Nephron progenitor cell (in vitro differentiated cells): ENCODE data around the gene KCTD19.

Experiments
- DNase-seq: peaks from one replicate; pipeline ENCODE4 v3.0.0; 2021
- H3K27ac Mint-ChIP-seq: 2 replicates; pipeline ENCODE4 v1.8.0; 2021; ENCODE audit warnings: mild to moderate bottlenecking, moderate library complexity, mixed read lengths
- H3K27me3 Mint-ChIP-seq: 2 replicates; pipeline ENCODE4 v1.8.0; 2021; ENCODE audit warnings: mild to moderate bottlenecking, low read depth, mixed read lengths; ENCODE audit not compliant: poor library complexity
- H3K36me3 Mint-ChIP-seq: 2 replicates; pipeline ENCODE4 v1.8.0; 2021; ENCODE audit warnings: low read depth, mixed read lengths
- H3K4me1 Mint-ChIP-seq: 2 replicates; pipeline ENCODE4 v1.8.0; 2021; ENCODE audit warnings: mixed read lengths
- H3K4me3 Mint-ChIP-seq: 2 replicates; pipeline ENCODE4 v1.8.0; 2021; ENCODE audit warnings: mild to moderate bottlenecking, moderate library complexity, mixed read lengths
- H3K9me3 Mint-ChIP-seq: 2 replicates; pipeline ENCODE4 v1.8.0; 2021; ENCODE audit warnings: mild to moderate bottlenecking, moderate library complexity, mixed read lengths
- TF ChIP-seq, protein P1 (sequence below): fragments of 200-600 bp; sonication (generic); IDR thresholded peaks from 2 replicates; pipeline ENCODE4 v1.5.0; 2021; ENCODE audit warnings: antibody characterized with exemption

KCTD19 gene

DNA sequence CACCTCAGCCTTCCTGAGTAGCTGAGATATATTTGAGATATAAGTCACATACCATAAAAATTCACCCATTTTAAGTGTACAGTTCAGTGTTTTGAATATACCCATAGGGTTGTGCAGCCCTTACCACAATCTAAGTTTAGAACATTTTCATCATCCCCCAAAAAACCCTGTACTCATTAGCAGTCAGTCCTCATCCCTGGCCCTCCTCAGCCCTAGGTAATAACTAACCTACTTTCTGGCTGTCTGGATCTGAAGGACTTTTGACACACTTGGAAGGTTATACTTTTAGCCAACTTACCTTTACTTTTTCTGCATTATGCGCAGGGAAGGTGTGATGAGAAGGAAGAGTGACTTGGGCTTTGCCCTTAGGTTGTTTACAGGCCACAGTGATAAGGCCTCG, 51.2 kb downstream of the KCTD19 start:
- Mint-ChIP-seq H3K4me1 (no peaks in the 10 kb centered on the region), H3K27me3 (peaks cover 12% of the 10 kb centered on the region), H3K36me3 (no peaks in the 10 kb centered on the region), H3K4me3 (no peak overlapping the region), H3K27ac (no peak overlapping the region), H3K9me3 (no peaks in the 10 kb centered on the region)
- TF ChIP-seq, protein P1, sequence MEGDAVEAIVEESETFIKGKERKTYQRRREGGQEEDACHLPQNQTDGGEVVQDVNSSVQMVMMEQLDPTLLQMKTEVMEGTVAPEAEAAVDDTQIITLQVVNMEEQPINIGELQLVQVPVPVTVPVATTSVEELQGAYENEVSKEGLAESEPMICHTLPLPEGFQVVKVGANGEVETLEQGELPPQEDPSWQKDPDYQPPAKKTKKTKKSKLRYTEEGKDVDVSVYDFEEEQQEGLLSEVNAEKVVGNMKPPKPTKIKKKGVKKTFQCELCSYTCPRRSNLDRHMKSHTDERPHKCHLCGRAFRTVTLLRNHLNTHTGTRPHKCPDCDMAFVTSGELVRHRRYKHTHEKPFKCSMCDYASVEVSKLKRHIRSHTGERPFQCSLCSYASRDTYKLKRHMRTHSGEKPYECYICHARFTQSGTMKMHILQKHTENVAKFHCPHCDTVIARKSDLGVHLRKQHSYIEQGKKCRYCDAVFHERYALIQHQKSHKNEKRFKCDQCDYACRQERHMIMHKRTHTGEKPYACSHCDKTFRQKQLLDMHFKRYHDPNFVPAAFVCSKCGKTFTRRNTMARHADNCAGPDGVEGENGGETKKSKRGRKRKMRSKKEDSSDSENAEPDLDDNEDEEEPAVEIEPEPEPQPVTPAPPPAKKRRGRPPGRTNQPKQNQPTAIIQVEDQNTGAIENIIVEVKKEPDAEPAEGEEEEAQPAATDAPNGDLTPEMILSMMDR = no peak
- DNase-seq = no peak

DNA sequence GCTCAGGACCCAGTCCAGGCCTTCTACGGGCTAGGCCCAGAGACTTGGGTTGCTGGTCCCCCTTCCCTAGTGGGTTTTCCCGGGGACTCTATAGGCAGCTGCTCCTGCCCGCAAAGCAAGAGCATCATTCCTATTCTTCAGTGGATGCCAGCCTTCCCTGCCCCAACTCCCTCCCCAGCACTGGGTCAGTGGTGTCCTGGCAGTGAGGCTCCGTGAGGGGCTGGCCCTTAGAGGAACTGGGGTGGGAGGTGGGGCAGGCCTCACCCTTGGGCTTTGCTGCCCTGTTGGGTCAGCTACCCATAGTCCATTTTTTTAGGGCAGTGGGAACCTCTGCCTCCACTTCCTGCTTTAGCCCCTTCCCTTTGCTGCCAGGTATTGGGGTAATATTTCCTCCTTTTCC, 55.1 kb downstream of the KCTD19 start:
- DNase-seq = no peak
- Mint-ChIP-seq H3K4me3 (no peak overlapping the region), H3K27ac (no peak overlapping the region), H3K4me1 (no peaks in the 10 kb centered on the region), H3K36me3 (no peaks in the 10 kb centered on the region), H3K27me3 (peaks cover 3% of the 10 kb centered on the region), H3K9me3 (no peaks in the 10 kb centered on the region)
- TF ChIP-seq, protein P1 = no peak

DNA sequence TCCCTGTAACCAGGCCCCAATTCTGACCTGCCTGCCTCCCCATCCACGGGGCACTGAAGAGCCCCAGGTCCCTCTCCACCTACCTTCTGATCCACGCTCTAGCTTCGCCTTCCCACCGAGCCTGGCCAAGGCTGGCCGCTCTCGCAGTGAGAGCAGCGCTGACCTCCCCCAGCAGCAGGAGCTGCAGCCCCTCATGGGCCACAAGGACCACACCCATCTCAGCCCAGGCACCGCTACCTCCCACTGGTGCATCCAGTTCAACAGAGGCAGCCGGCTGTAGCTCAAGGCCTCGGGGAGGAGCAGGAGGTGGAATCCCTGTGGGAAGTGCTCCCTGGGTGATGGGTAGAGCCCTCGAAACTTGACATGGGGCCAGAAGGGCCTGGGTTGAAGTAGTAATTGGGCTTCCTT, 55.6 kb downstream of the KCTD19 start:
- H3K9me3 Mint-ChIP-seq = no peaks in the 10 kb centered on the region
- TF ChIP-seq, protein P1 = no peak
- no peak for DNase-seq

DNA sequence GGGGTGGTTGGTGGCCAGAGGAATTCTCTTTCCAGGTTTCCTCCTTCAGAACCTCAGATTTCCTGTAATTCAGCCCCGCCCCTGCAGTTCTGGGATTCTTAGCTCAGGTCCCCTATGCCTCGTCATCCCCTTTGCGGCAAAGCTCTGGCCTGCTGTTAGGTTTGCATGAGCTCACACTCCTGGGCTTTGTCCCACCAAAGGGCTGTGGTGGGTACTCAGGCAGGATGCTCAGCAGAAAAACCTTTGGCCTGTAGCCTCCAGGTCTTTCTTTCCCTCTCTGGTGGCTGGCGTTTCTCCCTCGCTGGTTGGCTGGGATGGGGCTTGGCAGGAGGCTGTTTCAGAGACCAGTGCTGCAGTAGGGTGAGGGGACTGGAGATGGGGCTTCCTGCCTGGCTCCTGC, 56.8 kb downstream of the KCTD19 start:
- no peak overlapping the region for H3K27ac Mint-ChIP-seq
- no peak overlapping the region for H3K4me3 Mint-ChIP-seq
- TF ChIP-seq, protein P1 = no peak
- no peaks in the 10 kb centered on the region for H3K36me3 Mint-ChIP-seq
- no peaks in the 10 kb centered on the region for H3K9me3 Mint-ChIP-seq
- H3K27me3 Mint-ChIP-seq = peaks cover 10% of the 10 kb centered on the region
- H3K4me1 Mint-ChIP-seq = no peaks in the 10 kb centered on the region
- DNase-seq = no peak

More for the DNA sequence above, 55.6 kb downstream of the KCTD19 start:
- Mint-ChIP-seq H3K27ac (no peak overlapping the region), H3K4me3 (no peak overlapping the region), H3K27me3 (peaks cover 4% of the 10 kb centered on the region), H3K36me3 (no peaks in the 10 kb centered on the region), H3K4me1 (no peaks in the 10 kb centered on the region)

DNA sequence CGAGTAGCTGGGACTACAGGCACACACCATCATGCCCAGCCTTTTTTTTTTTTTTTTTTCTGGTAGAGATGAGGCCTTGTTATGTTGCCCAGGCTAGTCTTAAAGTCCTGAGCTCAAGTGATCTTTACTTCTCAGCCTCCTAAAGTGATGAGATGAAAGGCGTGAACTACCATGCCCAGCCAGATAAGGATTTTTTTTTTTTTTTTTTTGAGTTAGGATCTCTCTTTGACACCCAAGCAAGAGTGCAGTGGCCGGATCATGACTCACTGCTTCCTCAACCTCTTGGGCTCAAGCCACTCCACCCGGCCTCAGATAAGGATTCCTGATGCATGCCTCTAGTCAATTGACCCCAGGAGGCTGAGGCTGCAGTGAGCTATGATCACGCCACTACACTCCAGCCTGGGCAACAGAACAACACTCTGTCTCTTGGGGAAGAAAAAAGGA, 58.4 kb downstream of the KCTD19 start:
- H3K27ac Mint-ChIP-seq = no peak overlapping the region
- TF ChIP-seq, protein P1 = no peak
- H3K27me3 Mint-ChIP-seq = peaks cover 20% of the 10 kb centered on the region
- H3K36me3 Mint-ChIP-seq = no peaks in the 10 kb centered on the region
- H3K4me1 Mint-ChIP-seq = no peaks in the 10 kb centered on the region
- H3K9me3 Mint-ChIP-seq = no peaks in the 10 kb centered on the region
- H3K4me3 Mint-ChIP-seq = no peak overlapping the region
- DNase-seq = no peak

DNA sequence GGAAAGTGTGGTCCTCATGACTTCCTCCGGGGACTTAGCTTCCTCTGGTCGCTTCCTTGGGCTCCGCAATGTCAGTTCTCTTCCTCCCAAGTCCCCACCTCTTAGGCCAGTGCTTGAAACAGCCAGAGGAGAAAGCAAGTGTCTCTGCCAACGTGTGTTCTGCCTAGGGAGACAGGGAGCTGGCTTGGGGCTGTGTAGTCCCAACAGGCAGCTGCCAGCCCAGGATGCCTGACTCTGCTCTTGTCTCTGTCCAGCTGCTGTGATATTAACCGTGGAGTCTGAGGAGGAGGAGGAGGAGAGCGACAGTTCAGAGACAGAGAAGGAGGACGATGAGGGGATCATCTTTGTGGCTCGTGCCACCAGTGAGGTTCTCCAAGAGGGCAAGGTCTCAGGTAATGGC, 60.7 kb downstream of the KCTD19 start:
- no peak overlapping the region for H3K27ac Mint-ChIP-seq
- DNase-seq = no peak
- H3K9me3 Mint-ChIP-seq = no peaks in the 10 kb centered on the region
- H3K27me3 Mint-ChIP-seq = peaks cover 35% of the 10 kb centered on the region
- no peak overlapping the region for H3K4me3 Mint-ChIP-seq
- TF ChIP-seq, protein P1 = no peak
- no peaks in the 10 kb centered on the region for H3K36me3 Mint-ChIP-seq
- H3K4me1 Mint-ChIP-seq = peaks cover 3% of the 10 kb centered on the region
